ENCODE data around the gene ARF6. TPM values are rescaled to one million over a fixed set of nuclear protein-coding genes. Genes with fewer than 3 reads are reported as not detected.

The ARF6 gene
- total RNA-seq, 1 experiment from 2014 or later = 86.4 TPM

GRCh38 chr14:49944501-49944900 lies 51.6 kb downstream of the ARF6 start:
- Histone ChIP-seq H3K27ac (ENCODE audit: low read length) (no peak overlapping the region), H2AFZ (ENCODE audit: low read length) (no peak overlapping the region), H3K9me2 (replicated peaks; ENCODE audit: low read length) (no peaks in the 10 kb centered on the region; the same call in 1 of the 2 replicates), H3F3A (ENCODE audit: low read length, unreplicated experiment) (no peaks in the 10 kb centered on the region), H3K36me3 (ENCODE audit: low read depth, low read length) (no peaks in the 10 kb centered on the region), H3K79me2 (ENCODE audit: low read length) (no peaks in the 10 kb centered on the region), H3K9ac (ENCODE audit: low read length) (no peak overlapping the region), H3K4me3 (ENCODE audit: low read length) (no peak overlapping the region), H4K20me1 (ENCODE audit: low read length) (no peaks in the 10 kb centered on the region), H3K9me3 (ENCODE audit: low read length) (no peaks in the 10 kb centered on the region), H3K27me3 (ENCODE audit: low read length) (no peaks in the 10 kb centered on the region), H3K4me2 (ENCODE audit: low read length) (no peak overlapping the region), H3K4me1 (ENCODE audit: insufficient read depth, low read length) (peaks cover 36% of the 10 kb centered on the region)
- ATAC-seq (no peak), DNase-seq (no peak)
- TF ChIP-seq EZH2 (IDR thresholded peaks at IDR 0.05; ENCODE audit: low read length, unreplicated experiment) (no peak), CTCF (conservative IDR thresholded peaks at IDR 0.05; ENCODE audit: low read depth, low read length) (no peak), EZH2phosphoT487 (IDR thresholded peaks at IDR 0.05; ENCODE audit: borderline replicate concordance, low read length) (no peak)
- CTCF ChIA-PET = no interaction called here
- intact Hi-C loops (cut with micrococcal nuclease) = no loop called here
- POLR2A ChIA-PET (ENCODE audit: unreplicated experiment) = interaction anchor here (0.7 kb wide), 1 partner anchor 18 kb away, joined by 7 read pairs; no protein-coding TSS in a partner anchor
- no TSS peak for BruUV-seq (replicated peaks)

GRCh38 chr14:49945448-49946319 lies 52.8 kb downstream of the ARF6 start:
- ChIA-PET POLR2A (ENCODE audit: unreplicated experiment) (interaction anchor here (0.6 to 1.0 kb wide), 4 partner anchors 11 to 58 kb away, joined by 4 to 7 read pairs (median 4); no protein-coding TSS in a partner anchor), CTCF (no interaction called here)
- Histone ChIP-seq H2AFZ (ENCODE audit: low read length) (no peak overlapping the region), H3K79me2 (ENCODE audit: low read length) (no peaks in the 10 kb centered on the region), H3K9me2 (replicated peaks; ENCODE audit: low read length) (no peaks in the 10 kb centered on the region; the same call in 1 of the 2 replicates), H4K20me1 (ENCODE audit: low read length) (no peaks in the 10 kb centered on the region), H3K4me3 (ENCODE audit: low read length) (no peak overlapping the region; the same call in 1 of the 2 replicates), H3K4me2 (ENCODE audit: low read length) (peak overlapping the region; percentile 72), H3K27ac (ENCODE audit: low read length) (peak overlapping the region; percentile 65), H3K27me3 (ENCODE audit: low read length) (no peaks in the 10 kb centered on the region), H3K9ac (ENCODE audit: low read length) (peak overlapping the region; percentile 9; the same call in 1 of the 2 replicates), H3K36me3 (ENCODE audit: low read depth, low read length) (no peaks in the 10 kb centered on the region), H3K9me3 (ENCODE audit: low read length) (no peaks in the 10 kb centered on the region), H3K4me1 (ENCODE audit: insufficient read depth, low read length) (peaks cover 46% of the 10 kb centered on the region), H3F3A (ENCODE audit: low read length, unreplicated experiment) (peaks cover 4% of the 10 kb centered on the region)
- intact Hi-C loops (cut with micrococcal nuclease) = loop anchor here (1.0 to 2.0 kb wide), 6 partner anchors 15 to 83 kb away; partner anchors contain the start of gene ARF6
- ATAC-seq (no peak), DNase-seq (no peak)
- BruUV-seq (replicated peaks) = no TSS peak
- TF ChIP-seq EZH2phosphoT487 (IDR thresholded peaks at IDR 0.05; ENCODE audit: borderline replicate concordance, low read length) (no peak), CTCF (conservative IDR thresholded peaks at IDR 0.05; ENCODE audit: low read depth, low read length) (no peak), EZH2 (IDR thresholded peaks at IDR 0.05; ENCODE audit: low read length, unreplicated experiment) (no peak)

Other genes starting within 250 kb of the ARF6 start
- gene POLE2, start 204.9 kb upstream of the ARF6 start, total RNA-seq (2014; rRNA removed) = 26.6 and 38.6 TPM in 2 replicates
- 0.07 and 0.58 TPM in 2 replicates for gene KLHDC1, start 200.0 kb upstream of the ARF6 start, total RNA-seq (2014; rRNA removed)
- 123 and 126 TPM in 2 replicates for gene KLHDC2, start 124.9 kb upstream of the ARF6 start, total RNA-seq (2014; rRNA removed)
- 52.9 and 54.0 TPM in 2 replicates for gene NEMF, start 40.3 kb upstream of the ARF6 start, total RNA-seq (2014; rRNA removed)
- 8.2 and 8.8 TPM in 2 replicates for gene VCPKMT, start 223.5 kb downstream of the ARF6 start, total RNA-seq (2014; rRNA removed)